Esophagus (tissue), 2 donors: Measurements from ENCODE around the gene KDSR. TPM values are rescaled to one million over a fixed set of nuclear protein-coding genes. Genes with fewer than 3 reads are reported as not detected.

Experiments used
- H3K27ac ChIP-seq, 2 donors: one replicate each; pipeline ENCODE4 v1.5.1; 2013; ENCODE audit warnings: low read depth in 2 of 2, mild to moderate bottlenecking in 2 of 2, inconsistent platforms in 1 of 2, low read length in 1 of 2, moderate library complexity in 1 of 2
- H3K27me3 ChIP-seq, 2 donors: one replicate each; pipeline ENCODE4 v1.6.1; 2013; ENCODE audit warnings: low read length in 2 of 2, control low read depth in 1 of 2, mild to moderate bottlenecking in 1 of 2; ENCODE audit not compliant: insufficient read depth in 2 of 2, control insufficient read depth in 1 of 2
- H3K36me3 ChIP-seq, 2 donors: one replicate each; pipeline ENCODE4 v1.6.1; 2013; ENCODE audit warnings: low read length in 1 of 2; ENCODE audit not compliant: control insufficient read depth in 2 of 2, insufficient read depth in 2 of 2
- H3K4me1 ChIP-seq, 2 donors: one replicate each; pipeline ENCODE4 v1.6.1; 2013; ENCODE audit warnings: low read length in 1 of 2; ENCODE audit not compliant: control insufficient read depth in 2 of 2, insufficient read depth in 2 of 2
- H3K4me3 ChIP-seq, 2 donors: one replicate each; pipeline ENCODE4 v1.5.1; 2013; ENCODE audit warnings: low read length in 2 of 2, mild to moderate bottlenecking in 2 of 2, low read depth in 1 of 2, moderate library complexity in 1 of 2
- H3K9me3 ChIP-seq, 2 donors: one replicate each; pipeline ENCODE4 v1.6.1; 2013; ENCODE audit warnings: mild to moderate bottlenecking in 2 of 2, low read depth in 1 of 2, low read length in 1 of 2, moderate library complexity in 1 of 2; ENCODE audit not compliant: control insufficient read depth in 2 of 2, insufficient read depth in 1 of 2
- WGBS, 2 donors: extraction: QIAGEN DNeasy Blood & Tissue Kit; methylation state at CpG; one replicate each; pipeline ENCODE4 v1.1.7; 2013; 5-methylcytosine and 5-hydroxymethylcytosine counted together
- polyA plus RNA-seq, 2 donors: library from polyadenylated mRNA; stranded (reverse); fragments of 200-250 nt; gene quantifications; one replicate each; pipeline ENCODE4 v1.2.3, GENCODE V29; 2013
- donor health status: healthy with polysubstance abuse.
- donor health status: Bipolar disorder and iron deficiency.

KDSR gene
- polyA plus RNA-seq, 2 donors: 9.8 to 17.9 TPM

DNA sequence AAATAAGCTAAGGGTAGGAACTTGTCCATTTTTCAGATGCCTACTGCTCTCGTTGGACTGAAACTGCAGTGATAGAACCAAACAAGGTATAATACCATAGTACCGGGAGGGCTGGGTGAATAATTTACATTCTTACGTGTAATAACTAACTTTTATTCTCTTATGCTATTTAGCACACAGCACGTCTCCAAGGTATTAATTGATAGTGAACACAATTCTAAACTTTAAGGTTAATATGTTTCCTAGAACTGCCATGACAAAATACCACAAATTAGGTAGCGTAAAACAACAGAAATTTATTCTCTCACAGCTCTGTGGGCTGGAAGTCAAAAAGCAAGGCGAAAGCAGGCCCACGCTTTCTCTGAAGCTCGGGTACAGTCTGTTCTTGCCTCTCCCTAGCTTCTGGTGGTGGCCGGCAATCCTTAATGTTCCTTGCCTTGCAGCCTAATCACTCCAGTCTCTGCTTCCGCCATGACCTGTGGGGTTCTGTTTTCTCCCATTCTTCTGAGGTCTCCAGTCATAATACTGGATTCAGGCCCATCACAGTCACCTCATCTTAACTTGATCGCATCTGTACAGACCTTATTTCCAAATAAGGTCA, 41.8 kb downstream of the KDSR start:
- Histone ChIP-seq H3K4me3 (no peak overlapping the region), H3K4me1 (no peaks in the 10 kb centered on the region), H3K9me3 (no peaks in the 10 kb centered on the region), H3K36me3 (no peaks in the 10 kb centered on the region), H3K27ac (no peak overlapping the region), H3K27me3 (no peaks in the 10 kb centered on the region)
- 85% methylated on average over 11 of the region's 11 CpGs for WGBS, 2 donors

DNA sequence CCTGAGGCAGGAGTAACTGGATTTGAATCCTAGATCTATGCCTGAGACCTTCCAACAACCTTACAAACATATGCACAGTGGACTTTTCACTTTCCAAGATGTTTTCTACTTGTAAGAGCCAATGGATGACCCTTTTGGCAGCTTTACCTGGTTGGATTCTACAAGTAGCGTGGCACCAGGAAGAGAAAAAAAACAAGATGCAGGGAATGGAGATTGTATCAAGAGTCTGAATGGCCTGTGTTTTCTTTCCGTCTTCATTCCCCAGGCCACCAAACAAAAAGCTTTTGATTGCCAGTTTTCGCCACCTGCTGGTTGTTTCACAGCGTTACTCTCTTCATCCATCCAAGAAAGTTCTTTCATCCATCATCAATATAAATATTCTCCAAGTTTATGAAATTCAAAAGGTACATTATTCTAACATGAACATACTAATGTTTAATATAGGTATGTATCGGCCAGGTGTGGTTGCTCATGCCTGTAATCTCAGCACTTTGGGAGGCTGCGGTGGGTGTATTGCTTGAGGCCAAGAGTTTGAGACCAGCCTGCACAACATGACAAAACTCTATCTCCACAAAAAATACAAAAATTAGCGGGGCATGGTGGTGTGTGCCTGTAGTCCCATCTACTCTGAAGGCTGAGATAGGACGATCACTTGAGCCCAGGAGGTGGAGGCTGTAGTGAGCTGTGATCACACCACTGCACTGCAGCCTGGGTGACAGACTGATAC, 43.9 kb downstream of the KDSR start:
- Histone ChIP-seq H3K36me3 (no peaks in the 10 kb centered on the region), H3K27ac (peak overlapping the region in 1 of 2 donors; percentile 42), H3K4me3 (no peak overlapping the region), H3K4me1 (no peaks in the 10 kb centered on the region), H3K27me3 (no peaks in the 10 kb centered on the region), H3K9me3 (no peaks in the 10 kb centered on the region)
- 24 to 28% methylated on average over 8 of the region's 8 CpGs for WGBS, 2 donors

DNA sequence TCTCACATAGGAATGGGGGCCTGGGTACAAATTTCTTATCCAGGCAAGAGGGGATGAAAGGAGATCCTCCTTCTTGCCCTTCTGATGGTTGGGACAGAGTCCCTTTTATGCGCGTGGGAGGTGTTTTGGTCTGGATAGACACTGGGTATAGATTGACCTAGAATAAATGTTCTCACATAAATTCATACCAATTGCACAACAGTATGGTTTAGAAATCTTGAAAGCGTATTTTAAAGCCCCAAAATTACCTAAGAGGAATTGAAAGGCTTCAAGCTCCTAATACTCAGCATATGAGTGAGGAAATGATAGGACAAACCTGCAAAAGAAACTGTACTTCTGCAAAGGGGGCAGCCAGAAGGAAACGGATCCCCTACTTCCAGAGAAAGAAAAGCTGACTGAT, 44.8 kb downstream of the KDSR start:
- Histone ChIP-seq H3K27ac (peak overlapping the region in 1 of 2 donors; percentile 10), H3K27me3 (no peaks in the 10 kb centered on the region)
- WGBS, 2 donors: 81 to 84% methylated on average over 4 of the region's 4 CpGs

DNA sequence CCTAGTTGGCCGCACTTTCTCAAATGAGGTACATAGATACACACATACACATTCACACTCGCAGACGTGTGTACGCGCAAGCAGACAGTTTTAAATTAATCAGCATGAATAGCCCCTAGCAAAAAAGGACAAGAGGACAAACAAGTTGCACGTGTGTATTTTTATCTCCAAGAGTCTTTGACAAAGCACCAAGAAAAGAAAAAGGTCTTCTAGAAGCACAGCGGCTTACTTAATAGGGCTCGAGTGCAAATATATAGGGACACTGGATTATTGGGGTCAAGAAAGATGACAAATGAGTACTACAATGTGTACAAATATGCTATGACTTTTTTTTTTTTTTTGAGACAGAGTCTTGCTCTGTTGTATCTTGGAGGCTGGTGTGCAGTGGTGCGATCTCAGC, 45.7 kb downstream of the KDSR start:
- H3K27ac ChIP-seq: peak overlapping the region in 1 of 2 donors; percentile 84
- no peaks in the 10 kb centered on the region for H3K9me3 ChIP-seq
- 69 to 72% methylated on average over 9 of the region's 9 CpGs for WGBS, 2 donors
- H3K4me1 ChIP-seq: no peaks in the 10 kb centered on the region
- H3K36me3 ChIP-seq: no peaks in the 10 kb centered on the region
- H3K4me3 ChIP-seq: peak overlapping the region in 1 of 2 donors; percentile 76
- no peaks in the 10 kb centered on the region for H3K27me3 ChIP-seq

More for the DNA sequence above, 44.8 kb downstream of the KDSR start:
- Histone ChIP-seq H3K9me3 (no peaks in the 10 kb centered on the region), H3K4me3 (no peak overlapping the region), H3K36me3 (no peaks in the 10 kb centered on the region), H3K4me1 (no peaks in the 10 kb centered on the region)

DNA sequence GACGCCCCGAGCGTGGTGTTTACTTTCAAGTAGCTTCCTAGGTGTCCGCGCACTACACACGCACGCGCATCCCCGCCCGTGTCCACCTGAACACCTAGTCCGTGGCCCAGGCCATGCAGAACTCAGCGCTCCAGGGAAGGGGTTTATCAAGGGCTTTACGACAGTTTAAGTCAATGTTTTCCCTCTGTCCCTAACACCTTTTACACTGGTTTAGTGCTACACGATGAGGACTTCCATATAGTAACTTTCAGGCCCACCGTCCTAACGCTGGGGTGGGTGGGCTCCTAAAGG, 46.1 kb downstream of the KDSR start:
- Histone ChIP-seq H3K27ac (peak overlapping the region; percentile 84 to 86), H3K36me3 (no peaks in the 10 kb centered on the region), H3K4me1 (no peaks in the 10 kb centered on the region), H3K9me3 (no peaks in the 10 kb centered on the region), H3K4me3 (peak overlapping the region; percentile 61 to 76), H3K27me3 (no peaks in the 10 kb centered on the region)
- WGBS, 2 donors: 30 to 36% methylated on average over 16 of the region's 16 CpGs

DNA sequence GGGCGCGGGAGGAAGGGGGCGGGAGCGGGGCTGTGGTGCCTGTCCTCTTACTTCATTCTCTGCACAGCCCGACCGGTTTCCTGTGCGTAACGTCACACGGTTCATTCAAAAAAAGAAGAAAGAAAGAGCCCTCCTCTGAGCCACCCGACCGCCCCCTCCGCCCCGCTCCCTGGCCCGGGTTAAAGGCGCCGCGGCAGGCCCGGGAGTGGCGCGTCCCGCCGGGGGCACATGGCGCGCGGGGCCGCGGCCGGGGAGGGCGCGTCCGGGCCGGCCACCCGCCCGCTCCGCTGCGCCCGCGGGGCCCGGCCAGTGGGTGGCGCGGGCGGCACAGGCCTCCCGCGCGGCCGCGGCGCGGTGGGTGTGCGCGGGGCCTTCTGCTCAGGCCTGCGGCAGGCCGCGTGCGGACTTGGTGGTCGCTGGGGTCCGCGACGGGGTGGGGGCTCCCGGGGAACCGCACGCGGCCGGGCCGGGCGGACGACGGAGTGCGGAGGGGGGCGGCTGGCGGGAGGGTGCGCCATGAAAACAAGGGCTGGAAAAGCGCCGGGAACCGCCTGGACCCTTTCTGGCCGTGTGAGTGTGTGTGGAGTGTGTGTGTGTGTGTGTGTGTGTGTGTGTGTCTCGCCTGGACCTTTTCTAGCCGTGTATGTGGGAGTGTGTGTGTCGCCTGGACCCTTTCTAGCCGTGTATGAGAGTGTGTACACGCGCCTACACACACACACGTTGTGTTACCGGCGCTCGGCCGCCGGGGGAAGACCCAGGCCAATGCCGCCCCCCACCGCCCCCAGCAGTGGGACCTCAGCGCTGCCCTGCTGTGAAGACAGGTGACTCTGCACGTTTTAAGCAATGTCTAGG, 46.7 kb downstream of the KDSR start:
- H3K4me3 ChIP-seq: peak overlapping the region; percentile 61 to 76
- peak overlapping the region; percentile 84 to 86 for H3K27ac ChIP-seq
- no peaks in the 10 kb centered on the region for H3K36me3 ChIP-seq
- H3K27me3 ChIP-seq: no peaks in the 10 kb centered on the region
- H3K9me3 ChIP-seq: no peaks in the 10 kb centered on the region
- WGBS, 2 donors: 1% methylated on average over 55 to 91 of the region's 92 CpGs
- no peaks in the 10 kb centered on the region for H3K4me1 ChIP-seq

DNA sequence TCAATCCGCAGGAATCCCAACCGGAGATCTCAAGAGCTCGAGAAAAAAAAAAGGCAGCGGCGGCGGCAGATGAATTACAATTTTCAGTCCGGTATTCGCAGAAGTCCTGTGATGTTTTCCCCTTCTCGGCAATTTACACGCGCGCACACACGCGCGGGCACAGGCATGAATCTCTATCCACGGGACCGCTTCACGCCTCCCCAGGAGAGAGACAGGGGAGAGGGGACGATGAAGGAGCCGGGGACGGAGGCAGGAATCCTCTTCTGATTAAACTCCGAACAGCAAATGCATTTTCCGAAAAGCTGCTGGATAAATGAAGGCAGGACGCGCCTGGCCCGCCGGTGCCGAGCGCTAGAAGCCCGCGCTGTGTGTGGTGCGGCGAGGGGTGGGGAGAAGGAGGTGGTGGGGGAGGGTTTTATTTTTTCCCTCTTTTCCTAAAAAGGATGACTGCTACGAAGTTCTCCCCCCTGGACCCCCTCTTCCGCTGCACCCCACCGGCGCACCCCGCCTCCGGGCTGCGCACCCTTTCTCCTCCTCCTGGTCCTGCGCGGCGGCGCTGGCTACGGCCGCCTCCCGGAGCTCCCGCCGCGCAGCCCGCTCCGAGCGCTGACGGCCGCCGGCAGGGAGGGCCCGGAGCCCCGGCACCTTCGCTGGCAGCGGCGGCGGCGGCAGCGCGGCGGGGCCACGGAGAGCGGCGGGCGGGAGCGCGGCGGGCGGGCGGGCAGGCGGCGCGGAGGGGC, 47.5 kb downstream of the KDSR start, which contains the start of gene BCL2:
BCL2 (minus strand) TSS at position 387 of the 740 bp plus-strand sequence.
- no peaks in the 10 kb centered on the region for H3K36me3 ChIP-seq
- H3K27me3 ChIP-seq: no peaks in the 10 kb centered on the region
- 0 to 1% methylated on average over 39 to 78 of the region's 78 CpGs for WGBS, 2 donors
- peak within 1 kb of the TSS; percentile 85 to 86 for H3K27ac ChIP-seq
- peak within 1 kb of the TSS; percentile 63 to 76 for H3K4me3 ChIP-seq
- H3K4me1 ChIP-seq: no peaks in the 10 kb centered on the region
- no peaks in the 10 kb centered on the region for H3K9me3 ChIP-seq

DNA sequence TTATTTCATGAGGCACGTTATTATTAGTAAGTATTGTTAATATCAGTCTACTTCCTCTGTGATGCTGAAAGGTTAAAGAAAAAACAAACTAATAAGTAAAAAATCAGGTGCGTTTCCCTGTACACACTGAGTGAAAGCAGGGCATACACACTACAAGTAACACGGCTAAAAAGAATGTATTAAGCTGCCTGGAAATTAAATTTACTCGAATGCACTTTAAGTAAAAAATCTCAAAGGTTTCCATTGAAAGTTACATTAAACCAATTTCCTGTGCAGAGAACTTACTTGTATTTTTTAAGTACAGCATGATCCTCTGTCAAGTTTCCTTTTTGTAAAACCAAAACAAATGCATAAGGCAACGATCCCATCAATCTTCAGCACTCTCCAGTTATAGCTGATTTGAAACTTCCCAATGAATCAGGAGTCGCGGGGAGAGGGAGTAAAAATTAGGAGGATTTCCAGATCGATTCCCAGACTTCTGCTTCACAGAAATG, 48.1 kb downstream of the KDSR start:
- H3K36me3 ChIP-seq: no peaks in the 10 kb centered on the region
- H3K9me3 ChIP-seq: no peaks in the 10 kb centered on the region
- H3K27me3 ChIP-seq: no peaks in the 10 kb centered on the region
- H3K27ac ChIP-seq: peak overlapping the region in 1 of 2 donors; percentile 86
- 0 to 1% methylated on average over 8 of the region's 8 CpGs for WGBS, 2 donors
- H3K4me1 ChIP-seq: no peaks in the 10 kb centered on the region
- peak overlapping the region; percentile 61 to 76 for H3K4me3 ChIP-seq
